ENCODE data around the gene MYBPHL.

DNA sequence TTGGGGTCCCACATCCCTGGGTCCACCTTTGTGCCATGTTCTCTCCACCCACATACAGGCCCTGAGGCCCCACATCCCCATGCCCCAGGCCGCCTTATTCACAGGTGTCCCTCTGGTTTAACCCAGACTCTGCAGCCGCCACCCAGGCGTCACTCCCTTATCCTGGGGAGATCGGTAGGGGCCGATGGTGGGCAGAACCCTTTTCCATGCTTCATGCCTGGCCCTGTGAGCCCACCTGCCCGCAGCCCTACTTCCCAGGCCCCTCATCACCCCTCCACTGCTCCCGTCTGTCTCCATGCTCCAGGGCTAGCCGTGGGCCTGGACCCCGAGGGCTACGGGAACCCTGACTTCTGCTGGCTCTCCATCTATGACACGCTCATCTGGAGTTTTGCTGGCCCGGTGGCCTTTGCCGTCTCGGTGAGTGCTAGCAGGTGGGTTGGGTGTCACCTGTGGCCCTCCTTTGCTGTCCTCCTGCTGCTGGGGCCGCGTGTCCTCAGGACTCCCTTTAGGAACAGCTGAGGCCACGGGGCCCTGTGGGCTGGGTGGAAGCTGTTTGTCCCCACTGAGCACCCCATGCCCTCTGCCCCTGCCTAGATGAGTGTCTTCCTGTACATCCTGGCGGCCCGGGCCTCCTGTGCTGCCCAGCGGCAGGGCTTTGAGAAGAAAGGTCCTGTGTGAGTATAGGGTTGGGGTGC, 36.0 kb downstream of the MYBPHL start:
- TF ChIP-seq, protein P1, sequence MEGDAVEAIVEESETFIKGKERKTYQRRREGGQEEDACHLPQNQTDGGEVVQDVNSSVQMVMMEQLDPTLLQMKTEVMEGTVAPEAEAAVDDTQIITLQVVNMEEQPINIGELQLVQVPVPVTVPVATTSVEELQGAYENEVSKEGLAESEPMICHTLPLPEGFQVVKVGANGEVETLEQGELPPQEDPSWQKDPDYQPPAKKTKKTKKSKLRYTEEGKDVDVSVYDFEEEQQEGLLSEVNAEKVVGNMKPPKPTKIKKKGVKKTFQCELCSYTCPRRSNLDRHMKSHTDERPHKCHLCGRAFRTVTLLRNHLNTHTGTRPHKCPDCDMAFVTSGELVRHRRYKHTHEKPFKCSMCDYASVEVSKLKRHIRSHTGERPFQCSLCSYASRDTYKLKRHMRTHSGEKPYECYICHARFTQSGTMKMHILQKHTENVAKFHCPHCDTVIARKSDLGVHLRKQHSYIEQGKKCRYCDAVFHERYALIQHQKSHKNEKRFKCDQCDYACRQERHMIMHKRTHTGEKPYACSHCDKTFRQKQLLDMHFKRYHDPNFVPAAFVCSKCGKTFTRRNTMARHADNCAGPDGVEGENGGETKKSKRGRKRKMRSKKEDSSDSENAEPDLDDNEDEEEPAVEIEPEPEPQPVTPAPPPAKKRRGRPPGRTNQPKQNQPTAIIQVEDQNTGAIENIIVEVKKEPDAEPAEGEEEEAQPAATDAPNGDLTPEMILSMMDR (conservative IDR thresholded peaks at IDR 0.05 in 1 of 2, IDR thresholded peaks at IDR 0.05 in 1 of 2; ENCODE audit: low read depth in 1 of 2, low read length in 2 of 2), result no peak
- TF ChIP-seq EZH2 (IDR thresholded peaks at IDR 0.05; ENCODE audit: low read length, missing control alignments), result no peak
